IMR-90 (cell line): Measurements from ENCODE around the gene MED12L. TPM values are rescaled to one million over a fixed set of nuclear protein-coding genes. Genes with fewer than 3 reads are reported as not detected.

Source experiments
- ATAC-seq: fragments of 200-7000 bp; cut with Tn5 transposase; 2 replicates; pipeline ENCODE4 v1.9.1; 2020; ENCODE audit warnings: low read depth, mild to moderate bottlenecking, moderate library complexity
- BruUV-seq: library from RNA; stranded (reverse); fragments of 400-500 nt; replicated peaks from 2 replicates; lab custom pipeline; 2021; lab: Mats Ljungman, UMichigan
- CTCF ChIA-PET: fragments of 300-600 bp; formaldehyde crosslinking; extraction: SDS; loops from one replicate; lab custom pipeline; 2021; ENCODE audit warnings: antibody characterized with exemption; lab: Yijun Ruan, JAX
- POLR2A ChIA-PET: fragments of 300-600 bp; sonication (Branson Sonifier 250); formaldehyde crosslinking; loops from one replicate; lab custom pipeline; 2022; ENCODE audit warnings: antibody characterized with exemption; ENCODE audit not compliant: unreplicated experiment; lab: Charles Lee
- DNase-seq: peaks from one replicate; pipeline ENCODE4 v3.0.0; 2013
- H2AFZ ChIP-seq: replicated peaks from 2 replicates; pipeline ENCODE3; 2013; ENCODE audit warnings: low read length, mild to moderate bottlenecking; ENCODE audit not compliant: poor library complexity
- H2AK5ac ChIP-seq: 2 replicates; pipeline ENCODE4 v1.6.1; 2013; ENCODE audit warnings: low read depth, low read length, inconsistent platforms
- H2AK9ac ChIP-seq: replicated peaks from 2 replicates; pipeline ENCODE3; 2013; ENCODE audit warnings: mild to moderate bottlenecking, low read depth, low read length, moderate library complexity; ENCODE audit not compliant: poor library complexity
- H2BK120ac ChIP-seq: 2 replicates; pipeline ENCODE4 v1.6.1; 2013; ENCODE audit warnings: low read depth, low read length, inconsistent platforms
- H2BK15ac ChIP-seq: 3 replicates; pipeline ENCODE4 v1.6.1; 2013; ENCODE audit warnings: low read depth, low read length, inconsistent platforms
- H2BK20ac ChIP-seq: 2 replicates; pipeline ENCODE4 v1.6.1; 2013; ENCODE audit warnings: low read depth, mild to moderate bottlenecking, inconsistent platforms, low read length, moderate library complexity
- H2BK5ac ChIP-seq: 2 replicates; pipeline ENCODE4 v1.6.1; 2013; ENCODE audit warnings: mild to moderate bottlenecking, low read depth, low read length, inconsistent platforms; ENCODE audit not compliant: poor library complexity, severe bottlenecking
- H3K14ac ChIP-seq: replicated peaks from 2 replicates; pipeline ENCODE4 v1.6.1; 2013; ENCODE audit warnings: low read depth, low read length, inconsistent platforms
- H3K18ac ChIP-seq: 2 replicates; pipeline ENCODE4 v1.6.1; 2013; ENCODE audit warnings: low read depth, low read length, control low read depth
- H3K23ac ChIP-seq: 2 replicates; pipeline ENCODE4 v1.6.1; 2013; ENCODE audit warnings: low read depth, low read length, inconsistent platforms
- H3K27ac ChIP-seq: 2 replicates; pipeline ENCODE4 v1.5.1; 2013; ENCODE audit warnings: mild to moderate bottlenecking, control low read depth, low read length; ENCODE audit not compliant: insufficient read depth
- H3K27me3 ChIP-seq: 2 replicates; pipeline ENCODE4 v1.6.1; 2013; ENCODE audit warnings: low read length; ENCODE audit not compliant: control insufficient read depth, insufficient read depth
- H3K36me3 ChIP-seq: 2 replicates; pipeline ENCODE4 v1.6.1; 2013; ENCODE audit warnings: low read length, mixed read lengths; ENCODE audit not compliant: control insufficient read depth, insufficient read depth
- H3K4ac ChIP-seq: 2 replicates; pipeline ENCODE4 v1.6.1; 2013; ENCODE audit warnings: low read depth, low read length, inconsistent platforms
- H3K4me1 ChIP-seq: 2 replicates; pipeline ENCODE4 v1.6.1; 2013; ENCODE audit warnings: low read length, mixed read lengths; ENCODE audit not compliant: control insufficient read depth, insufficient read depth
- H3K4me2 ChIP-seq: 2 replicates; pipeline ENCODE4 v1.6.1; 2013; ENCODE audit warnings: low read depth, mild to moderate bottlenecking, control low read depth, low read length, moderate library complexity
- H3K4me3 ChIP-seq: 2 replicates; pipeline ENCODE4 v1.5.1; 2013; ENCODE audit warnings: low read depth, mild to moderate bottlenecking, control low read depth, low read length, moderate library complexity; ENCODE audit not compliant: insufficient read depth
- H3K56ac ChIP-seq: 2 replicates; pipeline ENCODE4 v1.6.1; 2013; ENCODE audit warnings: low read length, inconsistent platforms; ENCODE audit not compliant: insufficient read depth; ENCODE audit errors: extremely low read depth
- H3K79me1 ChIP-seq, 2 experiments: 2 replicates each; pipeline ENCODE4 v1.6.1; 2013; ENCODE audit warnings: low read length in 2 of 2, inconsistent platforms in 1 of 2, low read depth in 1 of 2
- H3K9ac ChIP-seq: 2 replicates; pipeline ENCODE4 v1.6.1; 2013; ENCODE audit warnings: low read depth, low read length, control low read depth
- H3K9me1 ChIP-seq: 2 replicates; pipeline ENCODE4 v1.6.1; 2013; ENCODE audit warnings: low read length, inconsistent platforms; ENCODE audit not compliant: insufficient read depth
- H3K9me3 ChIP-seq: 2 replicates; pipeline ENCODE4 v1.6.1; 2013; ENCODE audit warnings: low read length; ENCODE audit not compliant: control insufficient read depth, insufficient read depth
- H4K20me1 ChIP-seq: 2 replicates; pipeline ENCODE4 v1.6.1; 2013; ENCODE audit warnings: low read length, inconsistent platforms; ENCODE audit not compliant: insufficient read depth
- H4K5ac ChIP-seq: 2 replicates; pipeline ENCODE4 v1.6.1; 2013; ENCODE audit warnings: mild to moderate bottlenecking, low read depth, low read length, control low read depth
- H4K8ac ChIP-seq, 2 experiments: 2 replicates each; pipeline ENCODE4 v1.6.1; 2013; ENCODE audit warnings: low read depth in 2 of 2, low read length in 2 of 2, control low read depth in 1 of 2, inconsistent platforms in 1 of 2
- H4K91ac ChIP-seq: 2 replicates; pipeline ENCODE4 v1.6.1; 2013; ENCODE audit warnings: low read depth, low read length, inconsistent platforms; ENCODE audit not compliant: insufficient read depth
- CEBPB ChIP-seq: IDR thresholded peaks from 2 replicates; pipeline ENCODE4 v1.6.1; 2012; ENCODE audit warnings: low read depth, low read length, improper control_type of control experiment
- CHD1 ChIP-seq: IDR thresholded peaks from 2 replicates; pipeline ENCODE4 v1.6.1; 2012; ENCODE audit warnings: low read depth, low read length, improper control_type of control experiment
- ELK1 ChIP-seq: fragments of 150-350 bp; IDR thresholded peaks from 2 replicates; pipeline ENCODE4 v1.6.1; 2016; ENCODE audit warnings: low read depth, mild to moderate bottlenecking, low read length, moderate library complexity, borderline replicate concordance
- FOS ChIP-seq: fragments of 150-350 bp; IDR thresholded peaks from 2 replicates; pipeline ENCODE4 v1.6.1; 2016; ENCODE audit warnings: low read depth, low read length
- MAFK ChIP-seq: IDR thresholded peaks from 2 replicates; pipeline ENCODE4 v1.6.1; 2012; ENCODE audit warnings: low read depth, low read length, improper control_type of control experiment
- MAZ ChIP-seq: IDR thresholded peaks from 2 replicates; pipeline ENCODE4 v1.6.1; 2012; ENCODE audit warnings: low read depth, mild to moderate bottlenecking, low read length, improper control_type of control experiment, moderate library complexity, borderline replicate concordance
- MXI1 ChIP-seq: IDR thresholded peaks from 2 replicates; pipeline ENCODE4 v1.6.1; 2012; ENCODE audit warnings: low read depth, mild to moderate bottlenecking, low read length, moderate library complexity, borderline replicate concordance
- NFE2L2 ChIP-seq: fragments of 150-350 bp; IDR thresholded peaks from 2 replicates; pipeline ENCODE4 v1.6.1; 2016; ENCODE audit warnings: low read depth, mild to moderate bottlenecking, low read length
- POLR2A ChIP-seq: IDR thresholded peaks from 2 replicates; pipeline ENCODE4 v1.6.1; 2012; ENCODE audit warnings: mild to moderate bottlenecking, low read depth, low read length
- RAD21 ChIP-seq: IDR thresholded peaks from 2 replicates; pipeline ENCODE4 v1.6.1; 2012; ENCODE audit warnings: low read length, improper control_type of control experiment
- RCOR1 ChIP-seq: IDR thresholded peaks from 2 replicates; pipeline ENCODE4 v1.6.1; 2012; ENCODE audit warnings: mild to moderate bottlenecking, low read length, improper control_type of control experiment; ENCODE audit not compliant: insufficient replicate concordance
- RFX5 ChIP-seq: IDR thresholded peaks from 2 replicates; pipeline ENCODE4 v1.8.0; 2012; ENCODE audit warnings: low read depth, mild to moderate bottlenecking, low read length, moderate library complexity
- USF2 ChIP-seq: fragments of 150-350 bp; IDR thresholded peaks from 2 replicates; pipeline ENCODE4 v1.6.1; 2017; ENCODE audit warnings: mild to moderate bottlenecking, antibody characterized with exemption, low read length, low read depth
- WGBS, 2 experiments: methylation state at CpG; one replicate each; pipeline versions ENCODE4 v1.1.5 to v1.1.7; 2013; ENCODE audit warnings: missing lambda C conversion rate in 2 of 2; ENCODE audit not compliant: insufficient read length in 1 of 2; ENCODE audit errors: extremely low coverage in 2 of 2; 5-methylcytosine and 5-hydroxymethylcytosine counted together
- dilution Hi-C: fragments of 300-500 bp; cut with HindIII; formaldehyde crosslinking; loops from one replicate; pipeline ENCODE4 v1.14.3; 2018; ENCODE audit warnings: low sequenced_read_pairs; ENCODE audit not compliant: unreplicated experiment
- in situ Hi-C: fragments of 300-500 bp; cut with MboI; formaldehyde crosslinking; loops from 3 replicates; pipeline ENCODE4 v1.14.3; 2019; ENCODE audit warnings: low sequenced_read_pairs, inconsistent platforms, mixed read lengths
- intact Hi-C: fragments of 100-400 bp; cut with micrococcal nuclease; formaldehyde crosslinking; loops from 2 replicates; pipeline ENCODE4 v1.10.0; 2022
- polyA plus RNA-seq, 3 experiments: library from polyadenylated mRNA; depleted of rRNA; stranded (reverse); fragments of >200 nt; gene quantifications; 2 replicates each; pipeline ENCODE4 v1.2.3, GENCODE V29; 2012; ENCODE audit warnings: low replicate concordance in 1 of 3
- total RNA-seq: library from RNA; depleted of rRNA; stranded (reverse); fragments of >200 nt; gene quantifications from 2 replicates; pipeline ENCODE4 v1.2.3, GENCODE V29; 2012

The MED12L gene
- total and polyA plus RNA-seq, 2 of the 4 experiments (the other 2 are of a cell fraction), result 0.05 to 0.18 TPM

- Histone ChIP-seq H3K4me1 (peaks cover 2% of the 10 kb centered on the region), H2BK120ac (no peak overlapping the region), H4K5ac (no peak overlapping the region), H3K14ac (no peak overlapping the region), H3K56ac (no peak overlapping the region), H2AK9ac (no peak overlapping the region), H2AK5ac (no peak overlapping the region), H3K4me3 (no peak overlapping the region), H2BK15ac (no peak overlapping the region), H3K27ac (no peak overlapping the region), H3K36me3 (no peaks in the 10 kb centered on the region), H3K9me1 (no peaks in the 10 kb centered on the region; the same call in 1 of the 2 replicates), H4K20me1 (no peaks in the 10 kb centered on the region), H2BK5ac (no peak overlapping the region), H3K4me2 (no peak overlapping the region), H2AFZ (no peak overlapping the region), H3K18ac (no peak overlapping the region), H4K8ac (no peak overlapping the region), H3K23ac (no peak overlapping the region), H3K27me3 (no peaks in the 10 kb centered on the region), H3K9ac (no peak overlapping the region), H3K9me3 (no peaks in the 10 kb centered on the region), H2BK20ac (no peak overlapping the region), H3K4ac (no peak overlapping the region), H4K91ac (no peak overlapping the region; the same call in 1 of the 2 replicates), H3K79me1 (no peaks in the 10 kb centered on the region)
- no peak for DNase-seq
- no TSS peak for BruUV-seq
- ChIA-PET CTCF (no interaction called here), POLR2A (no interaction called here)
- dilution Hi-C loops (no loop called here), in situ Hi-C loops (loop anchor here (5.0 to 10.0 kb wide), 2 partner anchors 141 to 539 kb away; no protein-coding TSS in a partner anchor), intact Hi-C loops (loop anchor here (10.0 kb wide), 1 partner anchor 169 kb away; the partner anchor contains the start of gene IGSF10)
- TF ChIP-seq CEBPB (no peak), RCOR1 (no peak), USF2 (no peak), ELK1 (no peak), RFX5 (no peak), MAZ (no peak), NFE2L2 (no peak), MXI1 (no peak), POLR2A (no peak), CHD1 (no peak), MAFK (no peak), FOS (no peak), RAD21 (no peak)
- no CpG with 5 or more reads among the region's 3 CpGs for WGBS, 2 experiments
- ATAC-seq, result no peak
These were observed 210.8 kb downstream of the MED12L start for GRCh38 chr3:151296226-151296625.
